GM06990 (cell line): ENCODE data around the gene FLNA.
"Not testable (repeated sequence)": the region's sequence is repeated elsewhere in the genome, so short reads cannot be mapped to it uniquely, and the experiment has no call there.

Experiments
- DNase-seq: peaks from one replicate; pipeline ENCODE4 v3.0.0-alpha.2; 2011; ENCODE audit not compliant: insufficient read length; ENCODE audit errors: extremely low read depth
- H3K27me3 ChIP-seq: replicated peaks from 2 replicates; pipeline ENCODE4 v1.6.0; 2011; ENCODE audit warnings: low read length; ENCODE audit not compliant: control insufficient read depth, insufficient read depth
- H3K36me3 ChIP-seq: 2 replicates; pipeline ENCODE4 v1.5.1; 2011; ENCODE audit warnings: low read length; ENCODE audit not compliant: control insufficient read depth, insufficient read depth
- H3K4me3 ChIP-seq: replicated peaks from 2 replicates; pipeline ENCODE4 v1.5.1; 2011; ENCODE audit warnings: low read depth, mild to moderate bottlenecking, control low read depth, low read length
- CTCF ChIP-seq: IDR thresholded peaks from 2 replicates; pipeline ENCODE4 v1.5.1; 2011; ENCODE audit warnings: low read length, control low read depth, mild to moderate bottlenecking, inconsistent platforms; ENCODE audit not compliant: insufficient read depth, poor library complexity, severe bottlenecking

FLNA gene

GRCh38 chrX:154304846-154305245, 69.6 kb downstream of the FLNA start:
- no peak for TF ChIP-seq CTCF
- no peak overlapping the region for H3K4me3 ChIP-seq
- no peaks in the 10 kb centered on the region for H3K27me3 ChIP-seq
- H3K36me3 ChIP-seq = no peaks in the 10 kb centered on the region
- no peak for DNase-seq

GRCh38 chrX:154303476-154303875, 71.0 kb downstream of the FLNA start:
- H3K4me3 ChIP-seq = no peak overlapping the region
- no peak for DNase-seq
- no peaks in the 10 kb centered on the region for H3K36me3 ChIP-seq
- no peak for TF ChIP-seq CTCF
- H3K27me3 ChIP-seq = no peaks in the 10 kb centered on the region

GRCh38 chrX:154302998-154303397, 71.4 kb downstream of the FLNA start:
- DNase-seq, H3K27me3 ChIP-seq, H3K36me3 ChIP-seq, H3K4me3 ChIP-seq: not testable (repeated sequence)

- no peaks in the 10 kb centered on the region for H3K36me3 ChIP-seq
- DNase-seq = no peak
- no peaks in the 10 kb centered on the region for H3K27me3 ChIP-seq
- no peak for TF ChIP-seq CTCF
- H3K4me3 ChIP-seq = no peak overlapping the region
Observed at GRCh38 chrX:154300816-154301215, 73.6 kb downstream of the FLNA start.
